Stomach smooth muscle (tissue), 2 donors: ENCODE results near the gene ANKDD1A.

Experiments
- H3K27ac ChIP-seq: one replicate; pipeline ENCODE4 v1.7.0; 2013; ENCODE audit warnings: mild to moderate bottlenecking, low read length, inconsistent platforms
- H3K27me3 ChIP-seq, 2 donors: one replicate each; pipeline ENCODE4 v1.7.0; 2013; ENCODE audit warnings: low read length in 2 of 2; ENCODE audit not compliant: insufficient read depth in 2 of 2, control insufficient read depth in 1 of 2
- H3K36me3 ChIP-seq, 2 donors: one replicate each; pipeline ENCODE4 v1.7.0; 2013; ENCODE audit warnings: low read length in 2 of 2; ENCODE audit not compliant: control insufficient read depth in 2 of 2, insufficient read depth in 2 of 2
- H3K4me1 ChIP-seq: one replicate; pipeline ENCODE4 v1.7.0; 2013; ENCODE audit warnings: low read length; ENCODE audit not compliant: control insufficient read depth, insufficient read depth
- H3K4me3 ChIP-seq, 2 donors: one replicate each; pipeline ENCODE4 v1.7.0; 2013; ENCODE audit warnings: low read length in 2 of 2
- H3K9ac ChIP-seq, 2 donors: one replicate each; pipeline ENCODE4 v1.7.0; 2013; ENCODE audit warnings: low read length in 2 of 2, mild to moderate bottlenecking in 1 of 2
- H3K9me3 ChIP-seq, 2 donors: one replicate each; pipeline ENCODE4 v1.7.0; 2013; ENCODE audit warnings: low read length in 2 of 2; ENCODE audit not compliant: control insufficient read depth in 2 of 2
- donor health status: healthy.
- donor health status: Pancreatic carcinoma.

Gene ANKDD1A

GRCh38 chr15:64896371-64897069 is 15.2 kb upstream of the ANKDD1A start:
- Histone ChIP-seq H3K27ac (peak overlapping the region; percentile 31), H3K27me3 (no peaks in the 10 kb centered on the region), H3K9me3 (peaks cover 5 to 6% of the 10 kb centered on the region in 2 donors), H3K36me3 (no peaks in the 10 kb centered on the region), H3K9ac (no peak overlapping the region), H3K4me1 (peaks cover 34% of the 10 kb centered on the region), H3K4me3 (no peak overlapping the region)

- H3K27ac ChIP-seq: peak overlapping the region; percentile 24
- no peaks in the 10 kb centered on the region for H3K36me3 ChIP-seq
- H3K9me3 ChIP-seq: peaks cover 5 to 6% of the 10 kb centered on the region in 2 donors
- peaks cover 32% of the 10 kb centered on the region for H3K4me1 ChIP-seq
- H3K4me3 ChIP-seq: no peak overlapping the region
- H3K27me3 ChIP-seq: no peaks in the 10 kb centered on the region
- H3K9ac ChIP-seq: no peak overlapping the region
Observed at GRCh38 chr15:64897345-64897985, 14.2 kb upstream of the ANKDD1A start.

- no peak overlapping the region for H3K27ac ChIP-seq
- no peak overlapping the region for H3K9ac ChIP-seq
Observed at GRCh38 chr15:64898406-64898805, 13.3 kb upstream of the ANKDD1A start.

GRCh38 chr15:64901141-64901540 is 10.6 kb upstream of the ANKDD1A start:
- H3K4me3 ChIP-seq: no peak overlapping the region
- no peak overlapping the region for H3K9ac ChIP-seq
- peaks cover 5 to 6% of the 10 kb centered on the region in 2 donors for H3K9me3 ChIP-seq
- H3K4me1 ChIP-seq: peaks cover 12% of the 10 kb centered on the region
- no peak overlapping the region for H3K27ac ChIP-seq
- H3K36me3 ChIP-seq: no peaks in the 10 kb centered on the region
- no peaks in the 10 kb centered on the region for H3K27me3 ChIP-seq

More at GRCh38 chr15:64898406-64898805, 13.3 kb upstream of the ANKDD1A start:
- Histone ChIP-seq H3K27me3 (no peaks in the 10 kb centered on the region), H3K4me3 (no peak overlapping the region), H3K4me1 (peaks cover 29% of the 10 kb centered on the region), H3K36me3 (no peaks in the 10 kb centered on the region), H3K9me3 (peaks cover 5 to 6% of the 10 kb centered on the region in 2 donors)

GRCh38 chr15:64901914-64902313 is 9.8 kb upstream of the ANKDD1A start:
- Histone ChIP-seq H3K27me3 (no peaks in the 10 kb centered on the region), H3K4me3 (no peak overlapping the region), H3K9me3 (peaks cover 5 to 6% of the 10 kb centered on the region in 2 donors), H3K9ac (no peak overlapping the region), H3K27ac (no peak overlapping the region), H3K4me1 (peaks cover 12% of the 10 kb centered on the region), H3K36me3 (no peaks in the 10 kb centered on the region)

GRCh38 chr15:64902863-64903262 is 8.8 kb upstream of the ANKDD1A start:
- H3K27me3 ChIP-seq: no peaks in the 10 kb centered on the region
- H3K4me1 ChIP-seq: peaks cover 7% of the 10 kb centered on the region
- no peak overlapping the region for H3K9ac ChIP-seq
- no peak overlapping the region for H3K4me3 ChIP-seq
- no peak overlapping the region for H3K27ac ChIP-seq
- peaks cover 5 to 6% of the 10 kb centered on the region in 2 donors for H3K9me3 ChIP-seq
- H3K36me3 ChIP-seq: no peaks in the 10 kb centered on the region

GRCh38 chr15:64903326-64903950 is 8.3 kb upstream of the ANKDD1A start:
- H3K27me3 ChIP-seq: no peaks in the 10 kb centered on the region
- H3K4me3 ChIP-seq: no peak overlapping the region
- no peak overlapping the region for H3K9ac ChIP-seq
- H3K36me3 ChIP-seq: no peaks in the 10 kb centered on the region
- H3K27ac ChIP-seq: no peak overlapping the region
- peaks cover 7% of the 10 kb centered on the region for H3K4me1 ChIP-seq
- peaks cover 5 to 6% of the 10 kb centered on the region in 2 donors for H3K9me3 ChIP-seq

GRCh38 chr15:64904189-64904588 is 7.5 kb upstream of the ANKDD1A start:
- Histone ChIP-seq H3K4me1 (peaks cover 7% of the 10 kb centered on the region), H3K36me3 (no peaks in the 10 kb centered on the region), H3K9me3 (peaks cover 5 to 6% of the 10 kb centered on the region in 2 donors), H3K4me3 (no peak overlapping the region), H3K27me3 (no peaks in the 10 kb centered on the region), H3K27ac (no peak overlapping the region), H3K9ac (peak overlapping the region in 1 of 2 donors; percentile 28)

- Histone ChIP-seq H3K4me3 (peak overlapping the region; percentile 27 to 73), H3K36me3 (no peaks in the 10 kb centered on the region), H3K27ac (no peak overlapping the region), H3K4me1 (peaks cover 7% of the 10 kb centered on the region), H3K9ac (peak overlapping the region in 1 of 2 donors; percentile 13), H3K27me3 (no peaks in the 10 kb centered on the region), H3K9me3 (peaks cover 5 to 6% of the 10 kb centered on the region in 2 donors)
Observed at GRCh38 chr15:64905119-64905831, 6.4 kb upstream of the ANKDD1A start.

- H3K4me3 ChIP-seq: peak overlapping the region in 1 of 2 donors; percentile 73
- H3K9me3 ChIP-seq: peaks cover 2 to 3% of the 10 kb centered on the region in 2 donors
- no peak overlapping the region for H3K27ac ChIP-seq
- no peaks in the 10 kb centered on the region for H3K27me3 ChIP-seq
- no peak overlapping the region for H3K9ac ChIP-seq
- H3K4me1 ChIP-seq: peaks cover 7% of the 10 kb centered on the region
- no peaks in the 10 kb centered on the region for H3K36me3 ChIP-seq
Observed at GRCh38 chr15:64905941-64906340, 5.8 kb upstream of the ANKDD1A start.
